HG03439 (cell line): Measurements from ENCODE around the gene ATP12A.

Source experiments
- ATAC-seq: cut with Tn5 transposase; IDR thresholded peaks from one replicate; pipeline ENCODE4 v1.9.1; 2021; ENCODE audit warnings: mild to moderate bottlenecking, moderate library complexity; ENCODE audit not compliant: unreplicated experiment

ATP12A gene

GRCh38 chr13:24684600-24684998 lies 4.4 kb downstream of the ATP12A start:
- peak; percentile 33 for ATAC-seq

- no peak for ATAC-seq
Measured at GRCh38 chr13:24685314-24685713, 5.1 kb downstream of the ATP12A start.

DNA sequence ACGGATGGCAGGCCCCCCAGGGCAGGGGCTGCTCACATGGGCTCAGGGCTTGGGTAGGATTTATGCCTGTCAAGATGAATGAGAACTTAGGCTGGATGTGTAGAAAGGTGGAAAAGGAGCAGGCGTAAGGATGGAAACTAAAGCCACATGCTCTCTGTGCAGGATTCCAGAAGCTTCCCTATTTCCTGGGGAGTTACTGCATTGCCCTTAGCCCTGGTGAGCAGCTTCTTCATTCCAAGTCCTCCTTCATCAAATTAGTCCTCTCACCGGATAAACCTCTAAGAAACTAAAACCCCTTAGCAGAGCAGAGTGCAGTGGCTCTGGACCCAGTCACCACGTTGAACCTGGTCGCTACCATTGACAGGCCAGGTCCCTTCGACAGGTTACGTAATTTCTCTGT lies 7.4 kb downstream of the ATP12A start:
- ATAC-seq: no peak

- no peak for ATAC-seq
Measured at GRCh38 chr13:24688111-24688510, 7.9 kb downstream of the ATP12A start.

- ATAC-seq: no peak
Measured at GRCh38 chr13:24688950-24689349, 8.7 kb downstream of the ATP12A start.

DNA sequence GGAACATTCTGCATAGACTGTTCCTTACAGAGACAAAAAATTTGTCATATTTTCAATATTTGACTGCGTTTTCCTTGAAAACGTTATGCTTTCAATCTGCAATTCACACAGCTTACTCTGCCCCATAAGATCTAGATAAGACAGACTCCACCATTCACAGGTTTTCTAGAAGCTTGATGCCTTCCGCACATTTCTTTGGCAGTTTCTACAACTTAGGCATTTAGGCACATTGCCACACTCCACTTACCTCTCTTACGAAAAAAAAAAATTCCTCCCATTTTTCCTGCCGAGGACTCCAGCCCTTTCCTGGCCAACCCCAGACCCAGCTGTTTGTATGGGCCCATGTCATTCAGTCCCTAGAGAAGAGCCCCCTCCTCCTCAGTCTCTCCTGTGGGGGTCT lies 11.2 kb downstream of the ATP12A start:
- ATAC-seq: no peak

GRCh38 chr13:24692561-24692960 lies 12.4 kb downstream of the ATP12A start:
- no peak for ATAC-seq

DNA sequence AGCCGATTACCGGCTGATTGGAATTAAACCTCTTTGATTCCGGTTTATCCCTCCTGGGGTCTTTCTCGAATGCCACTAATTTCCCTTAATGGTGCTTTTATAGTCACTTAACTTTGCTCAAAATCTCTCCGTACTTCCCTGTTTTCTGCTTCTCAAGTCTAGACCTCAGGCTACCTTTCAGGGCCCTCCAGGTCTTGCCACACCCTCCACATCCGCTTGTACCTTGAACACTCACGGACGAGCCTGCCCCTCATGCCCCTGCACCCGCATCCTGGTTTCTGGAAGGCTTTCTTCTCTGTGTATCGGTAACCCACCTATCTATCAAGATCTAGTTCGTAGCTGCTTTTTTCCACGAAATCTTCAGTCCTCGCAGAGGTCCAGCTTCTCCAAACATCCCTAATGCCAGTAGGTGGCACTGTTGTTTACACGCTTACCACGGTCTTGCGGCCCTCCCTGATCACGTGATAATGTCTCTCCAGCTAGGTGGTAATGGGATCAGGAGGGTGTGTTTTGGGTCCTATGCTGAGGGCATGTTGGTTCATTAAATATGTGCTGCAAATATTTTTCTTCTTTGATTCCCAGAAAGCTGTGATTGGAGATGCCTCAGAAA lies 13.8 kb downstream of the ATP12A start:
- no peak for ATAC-seq

DNA sequence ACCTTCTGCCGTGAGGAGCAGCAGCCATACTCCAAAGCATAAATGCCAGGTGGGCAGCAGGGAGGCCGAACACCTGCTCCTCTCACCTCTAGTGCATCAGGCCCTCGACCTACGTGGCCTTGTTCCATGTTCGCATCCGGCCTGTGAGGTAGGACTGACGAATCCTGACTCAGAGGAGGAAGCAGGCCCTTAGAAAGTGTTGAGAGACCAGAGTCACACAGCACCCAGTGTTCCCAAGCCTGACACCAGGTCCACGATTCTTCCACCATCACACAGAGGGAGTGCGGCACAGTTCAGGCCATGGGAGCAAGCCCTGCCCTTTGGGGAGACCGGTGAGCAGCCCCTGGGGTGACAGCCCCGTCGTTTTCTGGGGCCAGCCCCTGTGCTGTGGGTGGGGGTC lies 14.7 kb downstream of the ATP12A start:
- ATAC-seq: no peak

- no peak for ATAC-seq
Measured at GRCh38 chr13:24698686-24699085, 18.5 kb downstream of the ATP12A start.

GRCh38 chr13:24699541-24699940 lies 19.3 kb downstream of the ATP12A start:
- no peak for ATAC-seq

- ATAC-seq: no peak
Measured at GRCh38 chr13:24700539-24700938, 20.3 kb downstream of the ATP12A start.

DNA sequence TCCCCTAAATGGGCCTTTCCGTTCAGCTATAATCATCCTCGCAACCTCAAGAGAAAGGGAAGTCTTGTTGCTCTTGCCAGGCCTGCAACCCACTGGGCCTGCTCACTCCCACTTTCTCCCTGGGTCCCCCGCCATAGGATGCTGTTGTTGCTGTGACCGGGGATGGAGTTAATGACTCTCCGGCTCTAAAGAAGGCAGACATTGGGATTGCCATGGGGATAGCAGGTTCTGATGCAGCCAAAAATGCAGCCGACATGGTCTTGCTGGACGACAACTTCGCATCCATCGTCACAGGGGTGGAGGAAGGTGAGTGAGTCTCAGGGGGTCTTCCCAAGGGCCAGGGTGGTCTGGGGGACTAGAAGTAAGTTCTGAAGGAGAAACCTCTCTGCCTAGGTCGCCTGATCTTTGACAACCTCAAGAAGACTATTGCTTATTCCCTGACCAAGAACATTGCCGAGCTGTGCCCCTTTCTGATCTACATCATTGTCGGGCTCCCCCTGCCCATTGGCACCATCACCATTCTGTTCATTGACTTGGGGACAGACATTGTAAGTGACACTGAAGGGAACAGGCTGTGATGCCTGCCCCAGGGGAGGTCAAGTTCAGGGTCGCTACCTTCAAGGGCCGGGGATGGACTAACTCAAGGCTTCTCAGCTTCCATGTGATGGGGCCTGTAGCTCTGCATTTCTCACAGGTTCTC lies 26.8 kb downstream of the ATP12A start:
- ATAC-seq: no peak

GRCh38 chr13:24709186-24709913 lies 29.1 kb downstream of the ATP12A start:
- ATAC-seq: no peak

DNA sequence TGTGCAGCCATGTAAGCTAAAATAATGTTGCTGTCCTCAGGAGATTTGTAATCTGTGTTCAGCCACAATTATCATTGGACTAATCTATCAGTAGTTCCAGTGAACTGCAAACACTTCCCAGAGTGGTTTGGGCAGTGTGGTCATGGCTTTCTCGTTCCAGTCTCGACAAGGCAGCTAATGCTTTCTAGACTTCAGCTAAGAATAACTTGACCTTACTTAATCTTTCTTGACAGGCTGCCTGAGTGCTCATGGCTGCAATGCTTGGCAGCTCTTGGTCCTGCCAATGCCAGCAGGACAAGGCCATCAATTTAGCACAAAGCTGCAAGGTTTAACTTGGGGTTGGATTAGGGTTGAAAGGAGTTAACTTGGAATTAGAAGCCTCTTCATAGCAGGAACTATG lies 32.8 kb downstream of the ATP12A start:
- ATAC-seq: no peak

DNA sequence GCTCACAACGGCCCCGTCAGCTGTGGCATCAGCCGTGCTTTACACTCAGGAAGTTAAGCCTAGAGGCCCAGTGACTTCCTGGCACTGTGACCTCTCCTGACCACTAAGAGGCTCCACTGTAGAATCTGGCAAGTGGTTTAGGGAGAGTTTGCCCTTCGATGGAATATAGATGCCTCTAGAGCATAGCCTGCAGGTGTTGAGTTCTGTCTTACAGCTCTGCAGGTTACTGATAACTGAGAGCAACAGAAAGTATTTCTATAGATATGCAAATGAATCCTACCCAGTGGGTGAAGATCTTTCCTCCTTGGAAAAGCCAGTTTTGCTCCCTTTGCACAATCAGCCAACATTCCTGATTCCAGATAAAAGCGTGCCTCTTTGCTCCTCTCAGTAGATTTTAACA lies 35.8 kb downstream of the ATP12A start:
- no peak for ATAC-seq

- ATAC-seq: no peak
Measured at GRCh38 chr13:24716446-24716845, 36.2 kb downstream of the ATP12A start.

DNA sequence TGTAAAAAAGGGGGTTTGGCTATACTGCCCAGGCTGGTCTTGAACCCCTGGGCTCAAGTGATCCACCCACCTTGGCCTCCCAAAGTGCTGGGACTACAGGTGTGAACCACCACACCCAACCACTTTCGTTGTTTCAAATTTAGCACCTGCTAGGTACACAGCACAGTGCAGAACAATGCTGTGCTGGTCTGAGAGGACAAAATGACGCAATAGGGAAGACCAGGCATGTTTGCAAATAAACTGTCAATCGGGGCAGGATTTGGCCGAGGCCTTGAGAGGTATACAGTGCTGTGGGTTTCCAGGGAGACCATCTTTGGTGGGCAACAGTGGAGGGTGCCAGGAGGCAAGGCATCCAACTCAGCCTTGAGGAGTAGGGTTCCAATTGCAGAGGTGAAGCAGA lies 37.0 kb downstream of the ATP12A start:
- ATAC-seq: no peak

DNA sequence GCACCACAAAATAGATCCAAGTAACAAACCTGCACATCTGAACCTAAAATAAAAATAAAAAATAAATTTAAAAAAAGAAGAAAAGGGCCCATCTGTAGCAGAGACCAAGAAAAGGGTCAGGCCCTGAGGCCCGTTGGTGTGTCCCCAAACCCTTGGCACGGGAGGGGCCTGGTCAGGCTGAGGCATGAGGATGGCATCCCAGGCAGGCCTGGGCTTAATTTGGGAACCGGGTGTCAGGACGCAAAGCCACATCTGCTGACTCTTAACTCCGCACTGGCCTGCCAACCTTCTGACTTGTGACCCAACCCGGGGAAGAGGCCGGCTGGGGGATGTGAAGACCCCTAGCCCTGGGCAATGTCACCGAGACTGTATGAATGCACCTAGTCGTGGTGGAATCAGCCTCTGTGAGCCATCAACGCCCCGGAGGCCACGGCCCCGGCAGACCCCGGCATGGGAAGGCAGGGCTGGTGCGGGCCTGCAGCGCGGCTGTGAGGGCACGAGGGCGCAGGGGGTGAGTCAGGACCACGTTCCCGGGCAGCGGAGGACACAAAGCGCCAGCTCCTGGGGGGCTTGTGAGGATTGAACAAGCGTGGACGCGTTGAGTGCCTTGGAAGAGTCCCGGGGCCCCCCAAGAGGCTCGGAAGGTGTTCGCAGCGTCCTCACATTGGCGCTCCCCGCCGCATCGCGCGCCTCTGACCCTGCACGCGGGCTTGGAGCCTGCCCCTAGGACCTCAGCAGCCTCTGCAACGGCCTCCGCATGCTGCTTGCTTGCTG lies 38.2 kb downstream of the ATP12A start:
- no peak for ATAC-seq

DNA sequence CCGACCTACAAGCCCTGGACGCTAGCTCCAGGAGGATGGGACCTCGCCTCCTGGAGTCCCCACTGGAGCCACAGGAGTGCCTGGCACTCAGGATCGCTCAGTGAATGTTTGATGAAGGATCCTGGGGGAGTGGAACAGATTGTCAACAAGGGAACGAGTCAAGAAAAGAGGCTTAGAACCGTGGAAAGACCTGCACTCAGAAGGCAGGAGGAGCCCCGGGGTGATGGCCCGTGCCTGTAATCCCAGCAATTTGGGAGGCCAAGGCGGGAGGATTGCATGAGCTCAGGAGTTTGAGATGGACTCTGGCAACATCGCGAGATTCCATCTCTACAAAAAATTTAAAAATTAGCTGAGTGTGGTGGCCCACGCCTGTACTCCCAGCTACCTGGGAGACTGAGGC lies 38.9 kb downstream of the ATP12A start:
- ATAC-seq: no peak

DNA sequence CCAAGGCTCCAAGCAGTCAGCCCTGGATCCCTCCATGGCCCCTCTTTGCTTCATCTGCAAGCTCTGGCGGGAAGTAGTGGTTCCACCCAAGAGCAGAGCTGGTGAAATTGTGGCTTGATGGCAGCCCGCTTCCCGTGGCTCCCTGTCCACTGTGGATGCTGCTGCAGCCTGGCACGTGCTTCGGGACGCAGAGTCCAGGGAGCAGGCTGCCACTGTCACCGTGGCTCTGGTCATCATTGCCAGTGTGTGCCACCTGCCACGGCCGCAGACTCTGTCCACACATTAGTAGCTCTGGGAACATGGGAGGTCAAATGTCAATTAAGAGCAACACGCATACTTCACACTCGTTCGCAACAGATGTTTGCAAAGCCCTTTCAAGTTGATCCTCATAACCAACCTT lies 43.0 kb downstream of the ATP12A start:
- ATAC-seq: no peak
